Transverse colon (tissue), 4 donors: Measurements from ENCODE around the gene CADPS2. TPM values are rescaled to one million over a fixed set of nuclear protein-coding genes. Genes with fewer than 3 reads are reported as not detected.

ENCODE experiments used
- DNase-seq: peaks from one replicate; pipeline ENCODE4 v3.0.0-alpha.2; 2019
- H3K27ac ChIP-seq, 4 donors: fragments of 200-600 bp; sonication (generic); 2 replicates each; pipeline ENCODE4 v1.5.1; 2016 to 2018; ENCODE audit warnings: inconsistent platforms in 4 of 4
- H3K27me3 ChIP-seq: fragments of 200-600 bp; sonication (generic); 2 replicates; pipeline ENCODE4 v1.5.1; 2017; ENCODE audit warnings: inconsistent platforms
- H3K36me3 ChIP-seq, 4 donors: fragments of 200-600 bp; sonication (generic); 2 replicates each; pipeline ENCODE4 v1.5.1; 2017 to 2019; ENCODE audit warnings: inconsistent platforms in 4 of 4
- H3K4me1 ChIP-seq, 4 donors: fragments of 200-600 bp; sonication (generic); 2 replicates each; pipeline ENCODE4 v1.5.1; 2017 to 2020; ENCODE audit warnings: inconsistent platforms in 4 of 4
- H3K4me3 ChIP-seq, 4 donors: fragments of 200-600 bp; sonication (generic); 1 replicate in 1 of 4; 2 replicates in 3 of 4; pipeline versions ENCODE4 v1.5.1 to v1.6.1; 2017 to 2019; ENCODE audit warnings: inconsistent platforms in 4 of 4
- H3K9me3 ChIP-seq, 2 donors: fragments of 200-600 bp; sonication (generic); 2 replicates each; pipeline ENCODE4 v1.5.1; 2017 to 2019; ENCODE audit warnings: inconsistent platforms in 2 of 2
- CTCF ChIP-seq, 5 experiments: fragments of 200-600 bp in 3 of 5; fragments of 450-650 bp in 2 of 5; sonication (generic) in 3 of 5; IDR thresholded peaks; 1 replicate in 2 of 5; 2 replicates in 3 of 5; pipeline ENCODE4 v1.5.1; 2016 to 2017; ENCODE audit warnings: antibody characterized with exemption in 5 of 5, inconsistent platforms in 3 of 5, mild to moderate bottlenecking in 2 of 5, moderate library complexity in 1 of 5
- EP300 ChIP-seq: sonication (generic); formaldehyde crosslinking; IDR thresholded peaks from one replicate; pipeline ENCODE4 v1.6.1; 2017; ENCODE audit warnings: antibody characterized with exemption, low read depth
- POLR2A ChIP-seq: fragments of 450-650 bp; IDR thresholded peaks from one replicate; pipeline ENCODE4 v1.6.1; 2016; ENCODE audit warnings: antibody characterized with exemption, mild to moderate bottlenecking, moderate library complexity
- POLR2AphosphoS5 ChIP-seq, 3 donors: sonication (generic); formaldehyde crosslinking; IDR thresholded peaks; one replicate each; pipeline ENCODE4 v1.6.1; 2016; ENCODE audit warnings: antibody characterized with exemption in 3 of 3
- WGBS, 2 donors: methylation state at CpG; one replicate each; pipeline ENCODE4 v1.1.5; 2018; ENCODE audit warnings: low coverage in 1 of 2; 5-methylcytosine and 5-hydroxymethylcytosine counted together
- in situ Hi-C, 4 donors: fragments of 200-750 bp; cut with MboI; loops; one replicate each; pipeline versions ENCODE4 v1.15.0 to v1.15.1; 2017; ENCODE audit warnings: low sequenced_read_pairs in 3 of 4, low pct_ligation_motif_present in 1 of 4, low pct_unique_long_range_greater_than_20kb in 1 of 4
- intact Hi-C: fragments of 100-400 bp; cut with DNase I; formaldehyde crosslinking; loops from one replicate; pipeline ENCODE4 v1.15.1; 2023; ENCODE audit warnings: low total_unique reads
- total RNA-seq, 4 donors: library from RNA; depleted of rRNA; stranded (reverse); fragments of >200 nt; gene quantifications; one replicate each; pipeline ENCODE4 v1.1.0, GENCODE V29; 2016

Gene CADPS2
- total RNA-seq, 4 donors from 2014 or later, result 9.0 to 15.2 (median 12.6) TPM

GRCh38 chr7:122300956-122301833 lies 585.1 kb downstream of the CADPS2 start:
- Histone ChIP-seq H3K4me3 (no peak overlapping the region), H3K4me1 (peaks cover 17 to 46% (median 30%) of the 10 kb centered on the region in 4 donors), H3K36me3 (no peaks in the 10 kb centered on the region), H3K27ac (no peak overlapping the region), H3K9me3 (no peaks in the 10 kb centered on the region), H3K27me3 (peaks cover 100% of the 10 kb centered on the region)
- DNase-seq, result no peak
- no peak for TF ChIP-seq EP300
- no peak for TF ChIP-seq POLR2A
- no peak for TF ChIP-seq POLR2AphosphoS5 (IDR thresholded peaks at IDR 0.05)
- no peak for TF ChIP-seq CTCF (IDR thresholded peaks at IDR 0.05)
- intact Hi-C loops (no loop called here), in situ Hi-C loops (no loop called here)
- 16 to 20% methylated on average over 9 to 11 of the region's 11 CpGs for WGBS, 2 donors

GRCh38 chr7:122300211-122300932 lies 585.9 kb downstream of the CADPS2 start:
- Histone ChIP-seq H3K27ac (no peak overlapping the region), H3K36me3 (no peaks in the 10 kb centered on the region), H3K27me3 (peaks cover 99% of the 10 kb centered on the region), H3K9me3 (no peaks in the 10 kb centered on the region), H3K4me1 (peaks cover 9 to 38% (median 23%) of the 10 kb centered on the region in 4 donors), H3K4me3 (peak overlapping the region in 1 of 4 donors; percentile 11)
- intact Hi-C loops, result no loop called here
- DNase-seq, result no peak
- no peak for TF ChIP-seq POLR2A
- no peak for TF ChIP-seq CTCF (IDR thresholded peaks at IDR 0.05)
- no peak for TF ChIP-seq POLR2AphosphoS5 (IDR thresholded peaks at IDR 0.05)
- TF ChIP-seq EP300, result no peak
- WGBS, 2 donors, result 0 to 11% methylated on average over 1 to 42 of the region's 43 CpGs
- in situ Hi-C loops, result no loop called here

GRCh38 chr7:122299624-122300210 lies 586.5 kb downstream of the CADPS2 start:
- Histone ChIP-seq H3K27me3 (peaks cover 99% of the 10 kb centered on the region), H3K9me3 (no peaks in the 10 kb centered on the region), H3K4me1 (peaks cover 5 to 31% (median 17%) of the 10 kb centered on the region in 4 donors), H3K27ac (no peak overlapping the region), H3K36me3 (no peaks in the 10 kb centered on the region), H3K4me3 (peak overlapping the region in 1 of 4 donors; percentile 11)
- WGBS, 2 donors, result 20% methylated on average over 29 of the region's 32 CpGs; no CpG with 5 or more reads in 1 of the 2 donors
- no peak for TF ChIP-seq POLR2A
- TF ChIP-seq CTCF (IDR thresholded peaks at IDR 0.05), result no peak
- no peak for TF ChIP-seq POLR2AphosphoS5 (IDR thresholded peaks at IDR 0.05)
- TF ChIP-seq EP300, result no peak
- no peak for DNase-seq
- in situ Hi-C loops, result no loop called here
- intact Hi-C loops, result no loop called here

GRCh38 chr7:122298618-122299017 lies 587.6 kb downstream of the CADPS2 start:
- no peaks in the 10 kb centered on the region for H3K36me3 ChIP-seq
- H3K4me1 ChIP-seq, result peaks cover under 1 to 20% (median 12%) of the 10 kb centered on the region in 4 donors
- no peak for DNase-seq
- intact Hi-C loops (no loop called here), in situ Hi-C loops (no loop called here)
- 40 to 49% methylated on average over 2 of the region's 2 CpGs for WGBS, 2 donors
- TF ChIP-seq POLR2A, result no peak
- no peak for TF ChIP-seq POLR2AphosphoS5 (IDR thresholded peaks at IDR 0.05)
- no peak for TF ChIP-seq EP300
- TF ChIP-seq CTCF (IDR thresholded peaks at IDR 0.05), result no peak
- H3K4me3 ChIP-seq, result no peak overlapping the region
- H3K27ac ChIP-seq, result no peak overlapping the region
- H3K9me3 ChIP-seq, result no peaks in the 10 kb centered on the region
- peaks cover 99% of the 10 kb centered on the region for H3K27me3 ChIP-seq
